ENCODE data around the gene POLR2M. TPM values are rescaled to one million over a fixed set of nuclear protein-coding genes. Genes with fewer than 3 reads are reported as not detected.

The POLR2M gene
- total and polyA plus RNA-seq, 4 donors = 7.8 to 230 (median 43.6) TPM

- no peak for DNase-seq (ENCODE audit: low spot score)
- no peak overlapping the region for H3K27ac ChIP-seq (ENCODE audit: low read depth in 1 of 2, low read length in 2 of 2)
- no peak overlapping the region for H3K9ac ChIP-seq (ENCODE audit: low read depth in 1 of 2, low read length in 2 of 2)
- no peaks in the 10 kb centered on the region for H3K4me1 ChIP-seq (ENCODE audit: control insufficient read depth in 4 of 4, insufficient read depth in 4 of 4, low read length in 3 of 4)
- no peaks in the 10 kb centered on the region for H3K9me3 ChIP-seq (ENCODE audit: control insufficient read depth in 4 of 4, low read length in 3 of 4)
- 98% methylated on average over 1 of the region's 1 CpG for WGBS
- no peak overlapping the region for H3K4me3 ChIP-seq (ENCODE audit: low read depth in 1 of 3, low read length in 3 of 3)
- H3K36me3 ChIP-seq (ENCODE audit: control insufficient read depth in 4 of 4, insufficient read depth in 3 of 4, low read depth in 1 of 4, low read length in 3 of 4) = no peaks in the 10 kb centered on the region
- no peaks in the 10 kb centered on the region for H3K27me3 ChIP-seq (ENCODE audit: control insufficient read depth in 4 of 4, insufficient read depth in 4 of 4, low read length in 3 of 4)
- TF ChIP-seq FOXA2 (IDR thresholded peaks at IDR 0.05) (no peak), ZBTB33 (IDR thresholded peaks at IDR 0.05) (no peak), HNF4A (conservative IDR thresholded peaks at IDR 0.05) (no peak), RAD21 (IDR thresholded peaks at IDR 0.05) (no peak), NR2F2 (IDR thresholded peaks at IDR 0.05) (no peak), JUND (IDR thresholded peaks at IDR 0.05) (no peak), HNF4G (IDR thresholded peaks at IDR 0.05) (no peak)
Observed at GRCh38 chr15:57761562-57761961, 55.0 kb downstream of the POLR2M start.

GRCh38 chr15:57762302-57762701 is 55.8 kb downstream of the POLR2M start:
- Histone ChIP-seq H3K36me3 (ENCODE audit: control insufficient read depth in 4 of 4, insufficient read depth in 3 of 4, low read depth in 1 of 4, low read length in 3 of 4) (no peaks in the 10 kb centered on the region), H3K9me3 (ENCODE audit: control insufficient read depth in 4 of 4, low read length in 3 of 4) (no peaks in the 10 kb centered on the region), H3K9ac (ENCODE audit: low read depth in 1 of 2, low read length in 2 of 2) (no peak overlapping the region), H3K27ac (ENCODE audit: low read depth in 1 of 2, low read length in 2 of 2) (no peak overlapping the region), H3K4me3 (ENCODE audit: low read depth in 1 of 3, low read length in 3 of 3) (no peak overlapping the region), H3K27me3 (ENCODE audit: control insufficient read depth in 4 of 4, insufficient read depth in 4 of 4, low read length in 3 of 4) (no peaks in the 10 kb centered on the region), H3K4me1 (ENCODE audit: control insufficient read depth in 4 of 4, insufficient read depth in 4 of 4, low read length in 3 of 4) (no peaks in the 10 kb centered on the region)
- no peak for TF ChIP-seq FOXA1 (IDR thresholded peaks at IDR 0.05)
- no peak for TF ChIP-seq YY1 (IDR thresholded peaks at IDR 0.05)
- no peak for TF ChIP-seq RAD21 (IDR thresholded peaks at IDR 0.05)
- no peak for TF ChIP-seq HNF4A (conservative IDR thresholded peaks at IDR 0.05)
- no peak for TF ChIP-seq JUND (IDR thresholded peaks at IDR 0.05)
- TF ChIP-seq NR2F2 (IDR thresholded peaks at IDR 0.05) = no peak
- no peak for TF ChIP-seq FOXA2 (IDR thresholded peaks at IDR 0.05)
- TF ChIP-seq, protein P1, sequence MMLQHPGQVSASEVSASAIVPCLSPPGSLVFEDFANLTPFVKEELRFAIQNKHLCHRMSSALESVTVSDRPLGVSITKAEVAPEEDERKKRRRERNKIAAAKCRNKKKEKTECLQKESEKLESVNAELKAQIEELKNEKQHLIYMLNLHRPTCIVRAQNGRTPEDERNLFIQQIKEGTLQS (IDR thresholded peaks at IDR 0.05) = no peak
- no peak for TF ChIP-seq ZBTB33 (IDR thresholded peaks at IDR 0.05)
- TF ChIP-seq HNF4G (IDR thresholded peaks at IDR 0.05) = no peak
- DNase-seq (ENCODE audit: low spot score) = no peak
- 96% methylated on average over 4 of the region's 4 CpGs for WGBS

DNA sequence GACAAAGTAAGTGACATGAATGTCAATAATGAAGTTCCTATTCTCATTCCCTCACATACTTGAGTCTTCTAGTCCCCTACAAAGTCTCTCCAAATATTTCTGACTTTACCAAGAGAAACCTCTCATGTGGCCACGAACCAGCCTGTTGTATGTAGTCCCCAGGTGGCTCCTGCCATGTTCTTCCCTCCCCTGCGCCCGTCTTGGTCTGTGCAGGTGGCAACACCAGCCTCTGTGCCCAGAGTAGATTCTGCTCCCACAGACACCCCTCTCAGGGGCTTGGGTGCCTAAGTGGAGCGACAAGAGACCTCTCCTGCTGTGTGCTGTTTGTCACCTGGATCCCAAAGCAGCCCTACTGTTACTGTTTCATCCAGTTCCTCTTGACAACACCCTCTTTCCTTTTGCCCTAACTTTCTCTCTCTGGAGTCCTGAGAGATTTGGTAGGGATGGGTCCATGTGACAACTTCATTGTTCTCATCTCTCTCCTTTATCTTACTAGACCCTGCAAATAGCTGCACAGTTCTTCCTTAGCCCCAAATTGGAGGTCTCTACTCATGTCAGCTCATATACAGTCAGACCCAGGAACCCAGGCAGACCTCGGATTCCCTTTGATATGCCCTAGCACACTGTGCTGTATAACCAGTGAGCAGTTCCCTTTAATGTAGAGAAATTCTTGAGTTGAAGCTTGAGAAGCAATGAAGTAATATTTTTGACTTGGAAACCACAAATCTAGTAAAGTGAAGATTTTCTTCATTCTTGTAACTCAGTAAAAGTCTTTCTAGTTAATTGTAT is 56.9 kb downstream of the POLR2M start:
- H3K4me3 ChIP-seq (ENCODE audit: low read depth in 1 of 3, low read length in 3 of 3) = no peak overlapping the region
- H3K27me3 ChIP-seq (ENCODE audit: control insufficient read depth in 4 of 4, insufficient read depth in 4 of 4, low read length in 3 of 4) = no peaks in the 10 kb centered on the region
- WGBS = 90% methylated on average over 5 of the region's 5 CpGs
- TF ChIP-seq FOXA2 (IDR thresholded peaks at IDR 0.05) (no peak), HNF4A (conservative IDR thresholded peaks at IDR 0.05) (no peak), FOXA1 (IDR thresholded peaks at IDR 0.05) (no peak), GABPA (IDR thresholded peaks at IDR 0.05 in 1 of 2, conservative IDR thresholded peaks at IDR 0.05 in 1 of 2) (no peak), HNF4G (IDR thresholded peaks at IDR 0.05) (no peak), MAX (IDR thresholded peaks at IDR 0.05) (no peak), EGR1 (IDR thresholded peaks at IDR 0.05; ENCODE audit: low read depth in 2 of 2) (no peak), ZBTB33 (IDR thresholded peaks at IDR 0.05) (no peak), RXRA (IDR thresholded peaks at IDR 0.05) (no peak), YY1 (IDR thresholded peaks at IDR 0.05) (no peak)
- TF ChIP-seq, protein P2, sequence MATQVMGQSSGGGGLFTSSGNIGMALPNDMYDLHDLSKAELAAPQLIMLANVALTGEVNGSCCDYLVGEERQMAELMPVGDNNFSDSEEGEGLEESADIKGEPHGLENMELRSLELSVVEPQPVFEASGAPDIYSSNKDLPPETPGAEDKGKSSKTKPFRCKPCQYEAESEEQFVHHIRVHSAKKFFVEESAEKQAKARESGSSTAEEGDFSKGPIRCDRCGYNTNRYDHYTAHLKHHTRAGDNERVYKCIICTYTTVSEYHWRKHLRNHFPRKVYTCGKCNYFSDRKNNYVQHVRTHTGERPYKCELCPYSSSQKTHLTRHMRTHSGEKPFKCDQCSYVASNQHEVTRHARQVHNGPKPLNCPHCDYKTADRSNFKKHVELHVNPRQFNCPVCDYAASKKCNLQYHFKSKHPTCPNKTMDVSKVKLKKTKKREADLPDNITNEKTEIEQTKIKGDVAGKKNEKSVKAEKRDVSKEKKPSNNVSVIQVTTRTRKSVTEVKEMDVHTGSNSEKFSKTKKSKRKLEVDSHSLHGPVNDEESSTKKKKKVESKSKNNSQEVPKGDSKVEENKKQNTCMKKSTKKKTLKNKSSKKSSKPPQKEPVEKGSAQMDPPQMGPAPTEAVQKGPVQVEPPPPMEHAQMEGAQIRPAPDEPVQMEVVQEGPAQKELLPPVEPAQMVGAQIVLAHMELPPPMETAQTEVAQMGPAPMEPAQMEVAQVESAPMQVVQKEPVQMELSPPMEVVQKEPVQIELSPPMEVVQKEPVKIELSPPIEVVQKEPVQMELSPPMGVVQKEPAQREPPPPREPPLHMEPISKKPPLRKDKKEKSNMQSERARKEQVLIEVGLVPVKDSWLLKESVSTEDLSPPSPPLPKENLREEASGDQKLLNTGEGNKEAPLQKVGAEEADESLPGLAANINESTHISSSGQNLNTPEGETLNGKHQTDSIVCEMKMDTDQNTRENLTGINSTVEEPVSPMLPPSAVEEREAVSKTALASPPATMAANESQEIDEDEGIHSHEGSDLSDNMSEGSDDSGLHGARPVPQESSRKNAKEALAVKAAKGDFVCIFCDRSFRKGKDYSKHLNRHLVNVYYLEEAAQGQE (IDR thresholded peaks at IDR 0.05) = no peak

More for the DNA sequence above, 56.9 kb downstream of the POLR2M start:
- no peak overlapping the region for H3K27ac ChIP-seq (ENCODE audit: low read depth in 1 of 2, low read length in 2 of 2)
- no peak for DNase-seq (ENCODE audit: low spot score)
- no peaks in the 10 kb centered on the region for H3K4me1 ChIP-seq (ENCODE audit: control insufficient read depth in 4 of 4, insufficient read depth in 4 of 4, low read length in 3 of 4)
- no peaks in the 10 kb centered on the region for H3K36me3 ChIP-seq (ENCODE audit: control insufficient read depth in 4 of 4, insufficient read depth in 3 of 4, low read depth in 1 of 4, low read length in 3 of 4)
- no peaks in the 10 kb centered on the region for H3K9me3 ChIP-seq (ENCODE audit: control insufficient read depth in 4 of 4, low read length in 3 of 4)
- no peak overlapping the region for H3K9ac ChIP-seq (ENCODE audit: low read depth in 1 of 2, low read length in 2 of 2)
